Measurements from ENCODE around the gene CCNL1.

DNA sequence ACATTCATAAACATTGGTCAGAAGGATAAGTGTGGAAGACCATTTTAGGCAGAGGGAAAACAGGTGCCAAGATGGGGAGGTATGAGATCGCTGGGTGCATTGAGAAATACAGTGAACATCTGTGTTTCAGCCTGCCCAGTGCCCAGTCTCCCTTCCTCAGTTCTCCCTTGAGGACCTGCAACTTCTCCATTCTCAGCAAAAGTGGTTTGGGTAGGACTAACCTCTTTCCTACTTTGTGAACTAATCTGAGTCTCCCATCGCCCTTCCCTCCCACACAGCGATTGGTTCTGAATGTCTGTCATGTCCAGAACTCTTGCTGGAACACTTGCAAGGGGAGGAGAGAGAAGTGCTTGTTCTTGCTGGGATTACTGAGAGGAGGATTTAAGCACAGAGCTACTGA, 10.9 kb upstream of the CCNL1 start:
- TF ChIP-seq POLR2AphosphoS5 (IDR thresholded peaks at IDR 0.05; ENCODE audit: low read depth, low read length): no peak
- no peak for TF ChIP-seq POLR2A (IDR thresholded peaks at IDR 0.05; ENCODE audit: low read depth, low read length)
- TF ChIP-seq TAF1 (IDR thresholded peaks at IDR 0.05; ENCODE audit: borderline replicate concordance, low read depth, low read length): no peak
